ENCODE data around the gene MRPS21. TPM values are rescaled to one million over a fixed set of nuclear protein-coding genes. Genes with fewer than 3 reads are reported as not detected.

Gene MRPS21
- total and polyA plus RNA-seq, 9 of the 15 experiments (the other 6 are each of a cell fraction or from before 2014, with no cell fraction given): 119 to 407 (median 149) TPM

DNA sequence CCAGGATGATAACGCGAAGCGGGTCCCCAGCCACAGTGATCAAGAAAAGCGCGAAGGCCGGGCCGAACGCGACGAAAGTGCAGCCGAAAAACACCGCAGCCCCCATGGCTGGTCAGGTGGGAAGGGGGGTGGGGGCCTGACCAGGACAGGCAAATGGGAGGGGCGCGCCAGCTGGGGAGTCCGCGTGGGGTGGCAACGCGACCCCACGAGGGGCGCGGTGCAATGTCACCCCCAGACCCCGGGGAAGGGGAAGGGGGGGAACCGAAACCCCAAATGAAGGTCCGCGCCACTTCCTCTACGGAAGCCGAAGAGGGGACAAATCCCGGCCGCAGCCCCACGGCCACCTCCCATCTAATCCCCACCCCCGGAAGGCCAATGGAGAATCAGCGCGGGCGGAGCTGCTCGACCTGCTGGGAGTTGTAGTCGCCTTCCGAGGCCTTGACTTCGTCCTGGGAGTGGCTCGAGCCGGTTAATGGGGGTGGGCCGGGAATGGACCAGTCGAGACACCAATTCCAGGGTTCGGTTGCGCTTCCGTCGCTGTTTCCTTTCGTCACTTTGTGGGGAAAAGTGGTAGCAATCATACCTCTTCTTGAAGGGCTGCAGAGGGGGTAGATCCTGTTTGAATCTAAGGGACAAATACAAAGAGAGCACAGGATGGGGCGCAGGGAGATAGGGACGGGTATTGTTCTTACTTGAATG, 24.8 kb upstream of the MRPS21 start, which contains the start of gene APH1A (continued):
- TF ChIP-seq ARHGAP35 (IDR thresholded peaks at IDR 0.05; ENCODE audit: partially characterized antibody) (no peak), NCOA4 (IDR thresholded peaks at IDR 0.05; ENCODE audit: partially characterized antibody) (no peak), PTRF (tag; IDR thresholded peaks at IDR 0.05) (no peak), ZC3H11A (IDR thresholded peaks at IDR 0.05; ENCODE audit: low read depth, low read length) (no peak), SP1 (CRISPR knock-in tag; IDR thresholded peaks at IDR 0.05) (peak; percentile 88), HCFC1 (IDR thresholded peaks at IDR 0.05; ENCODE audit: low read depth, low read length) (peak; percentile 95), POLR2G (IDR thresholded peaks at IDR 0.05; ENCODE audit: low read depth, low read length) (peak; percentile 82), ELF4 (CRISPR knock-in tag; IDR thresholded peaks at IDR 0.05) (no peak), ZNF143 (CRISPR knock-in tag; IDR thresholded peaks at IDR 0.05) (peak; percentile 91), ZBTB9 (CRISPR knock-in tag; IDR thresholded peaks at IDR 0.05) (no peak), JUNB (CRISPR knock-in tag; conservative IDR thresholded peaks at IDR 0.05) (no peak), CREB1 (IDR thresholded peaks at IDR 0.05) (peak; percentile 88), CREB1 (CRISPR knock-in tag; IDR thresholded peaks at IDR 0.05) (peak; percentile 84), RB1 (IDR thresholded peaks at IDR 0.05; ENCODE audit: low read depth) (peak; percentile 56; the same call in 1 of the 2 replicates), SMARCC2 (IDR thresholded peaks at IDR 0.05; ENCODE audit: low read depth) (0 out of 2 replicates have a peak, but pooled peaks have one; percentile 24), ETV5 (CRISPR knock-in tag; IDR thresholded peaks at IDR 0.05; ENCODE audit: low read depth) (no peak), ESRRA (IDR thresholded peaks at IDR 0.05; ENCODE audit: borderline replicate concordance, low read depth) (peak; percentile 61; the same call in 1 of the 2 replicates), NFYB (IDR thresholded peaks at IDR 0.05; ENCODE audit: extremely low read depth, insufficient read length) (peak; percentile 54), ZEB2 (IDR thresholded peaks at IDR 0.05) (no peak), YBX1 (IDR thresholded peaks at IDR 0.05) (no peak), CREM (IDR thresholded peaks at IDR 0.05; ENCODE audit: low read depth) (peak; percentile 96), NFATC3 (IDR thresholded peaks at IDR 0.05) (no peak), POLR2AphosphoS5 (IDR thresholded peaks at IDR 0.05; ENCODE audit: control insufficient read depth, insufficient read depth, low read depth, low read length) (peak; percentile 50; the same call in 1 of the 2 replicates), ZNF766 (CRISPR knock-in tag; conservative IDR thresholded peaks at IDR 0.05) (no peak), PYGO2 (tag; IDR thresholded peaks at IDR 0.05) (no peak), EWSR1 (IDR thresholded peaks at IDR 0.05; ENCODE audit: borderline replicate concordance, low read depth, partially characterized antibody) (no peak)
- TF ChIP-seq, protein P1, sequence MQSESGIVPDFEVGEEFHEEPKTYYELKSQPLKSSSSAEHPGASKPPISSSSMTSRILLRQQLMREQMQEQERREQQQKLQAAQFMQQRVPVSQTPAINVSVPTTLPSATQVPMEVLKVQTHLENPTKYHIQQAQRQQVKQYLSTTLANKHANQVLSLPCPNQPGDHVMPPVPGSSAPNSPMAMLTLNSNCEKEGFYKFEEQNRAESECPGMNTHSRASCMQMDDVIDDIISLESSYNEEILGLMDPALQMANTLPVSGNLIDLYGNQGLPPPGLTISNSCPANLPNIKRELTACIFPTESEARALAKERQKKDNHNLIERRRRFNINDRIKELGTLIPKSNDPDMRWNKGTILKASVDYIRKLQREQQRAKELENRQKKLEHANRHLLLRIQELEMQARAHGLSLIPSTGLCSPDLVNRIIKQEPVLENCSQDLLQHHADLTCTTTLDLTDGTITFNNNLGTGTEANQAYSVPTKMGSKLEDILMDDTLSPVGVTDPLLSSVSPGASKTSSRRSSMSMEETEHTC (IDR thresholded peaks at IDR 0.05): no peak
- TF ChIP-seq, protein P2, sequence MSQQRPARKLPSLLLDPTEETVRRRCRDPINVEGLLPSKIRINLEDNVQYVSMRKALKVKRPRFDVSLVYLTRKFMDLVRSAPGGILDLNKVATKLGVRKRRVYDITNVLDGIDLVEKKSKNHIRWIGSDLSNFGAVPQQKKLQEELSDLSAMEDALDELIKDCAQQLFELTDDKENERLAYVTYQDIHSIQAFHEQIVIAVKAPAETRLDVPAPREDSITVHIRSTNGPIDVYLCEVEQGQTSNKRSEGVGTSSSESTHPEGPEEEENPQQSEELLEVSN (IDR thresholded peaks at IDR 0.05; ENCODE audit: borderline replicate concordance in 1 of 2, extremely low read depth in 1 of 2, insufficient read depth in 1 of 2, insufficient read length in 1 of 2, low read depth in 1 of 2, low read length in 1 of 2, poor library complexity in 1 of 2, severe bottlenecking in 1 of 2): peak in 1 of 2 experiments; percentile 29

All from K562 (cell line).